ENCODE results near the gene NDUFA3. TPM values are rescaled to one million over a fixed set of nuclear protein-coding genes. Genes with fewer than 3 reads are reported as not detected.

The NDUFA3 gene
- total and polyA plus RNA-seq, 2 of the 13 experiments (the other 11 are each of a cell fraction or from before 2014, with no cell fraction given): 31.6 to 75.4 TPM

GRCh38 chr19:54115109-54116063, 12.7 kb downstream of the NDUFA3 start, which contains the start of the genes PRPF31 and TFPT (continued):
- no peak; the same call in 1 of the 2 replicates for TF ChIP-seq TBX2 (CRISPR knock-in tag; IDR thresholded peaks at IDR 0.05; ENCODE audit: borderline replicate concordance)
- TF ChIP-seq ZNF343 (CRISPR knock-in tag; IDR thresholded peaks at IDR 0.05): 0 out of 2 replicates have a peak, but pooled peaks have one; percentile 85
- TF ChIP-seq HNRNPK (IDR thresholded peaks at IDR 0.05; ENCODE audit: low read depth, low read length, poor library complexity, severe bottlenecking): no peak
- no peak; the same call in 1 of the 2 replicates for TF ChIP-seq ZSCAN22 (CRISPR knock-in tag; IDR thresholded peaks at IDR 0.05)
- TF ChIP-seq DMTF1 (CRISPR knock-in tag; IDR thresholded peaks at IDR 0.05): peak; percentile 68; the same call in 1 of the 2 replicates
- TF ChIP-seq TCF7L2 (IDR thresholded peaks at IDR 0.05; ENCODE audit: low read depth, low read length): no peak
- no peak for TF ChIP-seq SNAI1 (CRISPR knock-in tag; IDR thresholded peaks at IDR 0.05; ENCODE audit: borderline replicate concordance)
- peak; percentile 74; the same call in 1 of the 2 replicates for TF ChIP-seq IRF9 (CRISPR knock-in tag; IDR thresholded peaks at IDR 0.05; ENCODE audit: borderline replicate concordance)
